GM12873 (cell line): Measurements from ENCODE around the gene ECE1.

Experiments
- CTCF ChIP-seq: IDR thresholded peaks from 2 replicates; pipeline ENCODE4 v1.5.1; 2012; ENCODE audit warnings: low read depth, mild to moderate bottlenecking, moderate library complexity, low read length, control low read depth; ENCODE audit not compliant: insufficient read depth; ENCODE audit errors: missing control alignments

The ECE1 gene

GRCh38 chr1:21278860-21279845 lies 11.1 kb downstream of the ECE1 start:
- TF ChIP-seq CTCF = no peak

GRCh38 chr1:21278208-21278859 lies 11.9 kb downstream of the ECE1 start:
- TF ChIP-seq CTCF = no peak

GRCh38 chr1:21277180-21277579 lies 13.1 kb downstream of the ECE1 start:
- TF ChIP-seq CTCF = no peak

- TF ChIP-seq CTCF = no peak
Measured at GRCh38 chr1:21272540-21272939, 17.7 kb downstream of the ECE1 start.

GRCh38 chr1:21271550-21271949 lies 18.7 kb downstream of the ECE1 start:
- TF ChIP-seq CTCF = no peak

- TF ChIP-seq CTCF = peak; percentile 99
Measured at GRCh38 chr1:21270086-21270689, 20.1 kb downstream of the ECE1 start.
